NCI-H187 treated with DMSO at 0.1 percent for 48 hours (cell line): ENCODE results near the gene WRAP73.

Experiments used
- DNase-seq: peaks from one replicate; lab custom pipeline; 2025; lab: John Stamatoyannopoulos, UW

The WRAP73 gene, protein sequence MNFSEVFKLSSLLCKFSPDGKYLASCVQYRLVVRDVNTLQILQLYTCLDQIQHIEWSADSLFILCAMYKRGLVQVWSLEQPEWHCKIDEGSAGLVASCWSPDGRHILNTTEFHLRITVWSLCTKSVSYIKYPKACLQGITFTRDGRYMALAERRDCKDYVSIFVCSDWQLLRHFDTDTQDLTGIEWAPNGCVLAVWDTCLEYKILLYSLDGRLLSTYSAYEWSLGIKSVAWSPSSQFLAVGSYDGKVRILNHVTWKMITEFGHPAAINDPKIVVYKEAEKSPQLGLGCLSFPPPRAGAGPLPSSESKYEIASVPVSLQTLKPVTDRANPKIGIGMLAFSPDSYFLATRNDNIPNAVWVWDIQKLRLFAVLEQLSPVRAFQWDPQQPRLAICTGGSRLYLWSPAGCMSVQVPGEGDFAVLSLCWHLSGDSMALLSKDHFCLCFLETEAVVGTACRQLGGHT

GRCh38 chr1:3649342-3650247, at the start of gene WRAP73:
TSS of gene WRAP73 (minus strand) at chr1:3650103. CDS start at chr1:3649999, 104 bp downstream.
- DNase-seq, result no peak

- DNase-seq, result no peak
These were observed 49.7 kb upstream of the WRAP73 start for GRCh38 chr1:3699596-3699995.

DNA sequence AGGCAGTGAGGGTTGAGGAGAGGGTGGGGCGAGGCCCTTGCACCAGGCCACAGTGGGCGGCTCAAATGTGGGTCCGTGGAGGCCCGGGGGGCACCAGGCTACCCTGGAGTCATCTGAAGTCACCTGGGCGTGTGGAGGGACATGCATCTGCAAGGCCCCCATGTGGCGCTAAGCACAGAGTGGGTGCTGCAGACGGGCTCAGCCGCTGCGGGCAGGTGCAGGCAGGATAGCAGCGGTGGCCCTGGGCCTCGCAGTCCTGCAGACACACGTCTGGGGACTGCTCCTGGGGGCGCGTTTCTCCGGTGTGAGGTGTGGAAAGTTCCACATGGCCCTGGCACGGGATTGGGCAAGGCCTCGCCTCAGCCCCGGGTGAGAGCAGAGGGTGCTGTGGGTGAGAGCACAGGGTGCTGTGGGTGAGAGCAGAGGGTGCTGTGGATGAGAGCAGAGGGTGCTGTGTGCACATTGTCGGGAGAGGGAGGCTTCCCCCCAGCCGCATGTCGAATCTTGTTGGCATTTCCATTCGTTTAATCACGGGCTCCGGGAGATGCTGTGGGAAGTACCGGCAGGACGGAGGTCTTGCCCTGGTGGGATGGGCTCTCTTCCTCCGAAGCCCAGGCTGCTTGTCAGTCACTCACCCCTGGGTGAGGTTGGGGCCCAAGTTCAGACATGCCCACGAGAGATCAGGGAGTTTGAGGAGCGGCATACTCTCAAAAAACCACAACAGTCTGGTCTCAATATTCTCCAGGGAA, 48.9 kb upstream of the WRAP73 start:
- DNase-seq, result no peak

GRCh38 chr1:3697810-3698209, 47.9 kb upstream of the WRAP73 start:
- DNase-seq, result peak; percentile 69

- DNase-seq, result no peak
These were observed 47.2 kb upstream of the WRAP73 start for GRCh38 chr1:3697104-3697503.

- no peak for DNase-seq
These were observed 46.8 kb upstream of the WRAP73 start for GRCh38 chr1:3696689-3697088.

DNA sequence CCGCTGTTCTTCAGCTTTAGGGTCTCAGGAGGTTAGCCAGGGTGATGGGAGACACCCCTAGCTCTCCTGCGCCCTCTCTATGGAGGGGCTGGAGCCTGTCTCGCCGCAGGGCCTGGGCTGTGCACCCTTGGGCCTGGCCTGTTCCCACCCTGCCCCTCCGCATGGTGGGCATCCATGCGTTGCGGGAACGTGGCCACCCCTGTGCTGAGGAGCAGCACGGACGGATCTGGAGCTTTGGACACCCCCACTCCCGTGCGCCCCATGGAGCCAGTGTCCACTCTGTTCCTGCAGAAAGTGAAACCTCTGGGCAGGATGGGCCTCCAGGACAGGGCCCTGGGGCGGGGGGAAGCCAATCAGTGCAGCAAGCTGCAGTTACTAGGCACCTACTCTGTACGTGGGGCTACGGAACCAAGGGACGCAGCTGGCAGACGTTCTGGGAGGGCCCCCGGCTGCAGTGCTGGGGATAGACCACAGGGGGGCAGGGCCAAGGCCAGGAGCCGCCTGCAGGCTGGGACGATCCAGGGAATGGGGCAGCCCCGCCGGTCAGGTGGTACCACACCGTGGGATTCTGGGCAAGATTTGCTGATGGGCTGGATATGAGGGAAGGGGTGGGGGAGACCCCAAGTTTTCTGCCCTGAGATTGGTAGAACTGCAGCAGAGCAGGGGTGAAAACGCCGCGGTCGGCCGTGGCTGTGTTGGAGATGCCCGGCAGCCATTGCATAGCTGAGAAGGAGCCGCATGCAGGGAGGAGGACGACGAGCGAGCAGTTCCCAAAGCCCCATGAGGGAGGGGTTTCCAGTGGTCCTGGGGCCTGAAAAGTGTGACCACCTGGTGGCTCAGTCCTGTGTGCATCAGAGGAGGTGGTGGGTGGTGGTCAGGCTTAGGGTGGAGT, 45.7 kb upstream of the WRAP73 start:
- no peak for DNase-seq

GRCh38 chr1:3693321-3693720, 43.4 kb upstream of the WRAP73 start:
- no peak for DNase-seq

GRCh38 chr1:3692598-3692997, 42.7 kb upstream of the WRAP73 start:
- DNase-seq, result no peak

- DNase-seq, result no peak
These were observed 41.7 kb upstream of the WRAP73 start for GRCh38 chr1:3691421-3692204.

GRCh38 chr1:3690282-3691065, 40.6 kb upstream of the WRAP73 start:
- no peak for DNase-seq

- no peak for DNase-seq
These were observed 39.3 kb upstream of the WRAP73 start for GRCh38 chr1:3689138-3689750.

- DNase-seq, result no peak
These were observed 38.6 kb upstream of the WRAP73 start for GRCh38 chr1:3688356-3689137.

- DNase-seq, result no peak
These were observed 37.6 kb upstream of the WRAP73 start for GRCh38 chr1:3687504-3687903.

DNA sequence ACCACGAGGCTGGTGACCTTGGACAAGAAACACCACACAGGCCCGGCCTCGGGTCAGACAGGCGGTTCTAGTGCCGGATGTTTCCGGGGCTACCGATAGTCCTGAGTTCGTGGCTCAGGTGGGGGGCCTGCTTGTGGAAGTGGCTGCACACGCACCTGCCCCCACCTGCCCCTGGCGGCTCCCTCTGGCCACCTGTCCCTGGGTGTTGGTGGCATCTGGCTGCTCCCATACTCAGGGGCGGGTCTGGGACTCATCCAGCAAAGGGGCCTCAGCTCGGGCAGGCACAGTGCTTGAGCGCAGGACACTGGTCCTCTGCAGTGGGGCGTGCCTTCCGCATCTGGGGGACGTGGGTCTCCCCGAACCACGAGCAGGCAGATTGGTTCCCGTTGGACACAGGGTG, 36.0 kb upstream of the WRAP73 start:
- DNase-seq, result no peak

GRCh38 chr1:3685222-3685621, 35.3 kb upstream of the WRAP73 start:
- DNase-seq, result no peak

DNA sequence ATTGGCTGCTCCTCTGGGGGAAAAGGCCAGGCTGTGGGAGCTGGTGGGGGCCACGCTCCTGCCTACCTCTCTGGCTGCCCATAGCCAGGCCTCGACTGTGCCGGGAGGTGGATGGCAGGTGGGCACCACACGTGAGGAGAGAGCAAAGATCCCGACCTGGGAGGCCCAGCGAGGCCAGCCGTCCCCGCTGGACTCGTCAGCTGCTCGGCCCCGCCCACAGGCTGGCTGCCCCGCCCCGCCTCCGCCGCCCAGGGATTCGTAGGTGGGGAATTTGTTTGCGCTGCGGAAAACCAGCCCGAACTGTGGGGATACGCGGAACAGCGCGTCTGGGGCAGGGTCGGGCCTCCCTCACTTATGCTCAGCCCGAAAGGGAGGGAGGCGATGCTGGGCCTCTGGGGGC, 34.1 kb upstream of the WRAP73 start:
- no peak for DNase-seq

DNA sequence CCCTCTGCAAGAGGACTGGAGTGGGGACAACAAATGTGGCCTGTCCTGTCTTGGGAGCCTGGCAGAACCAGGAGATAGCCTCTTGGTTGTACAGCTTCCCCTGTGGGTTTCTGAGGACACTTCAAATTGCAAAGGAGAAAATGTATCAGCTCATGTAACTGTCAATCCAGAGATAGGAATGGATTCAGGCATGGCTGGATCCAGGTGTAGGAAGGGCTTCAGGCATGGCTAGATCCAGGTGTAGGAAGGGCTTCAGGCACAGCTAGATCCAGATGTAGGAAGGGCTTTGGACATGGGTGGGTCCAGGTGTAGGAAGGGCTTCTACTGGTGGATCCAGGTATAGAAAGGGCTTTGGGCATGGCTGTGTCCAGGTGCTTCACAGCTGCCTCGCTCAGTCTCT, 33.3 kb upstream of the WRAP73 start:
- DNase-seq, result no peak
